ENCODE results near the gene DAW1. TPM values are rescaled to one million over a fixed set of nuclear protein-coding genes. Genes with fewer than 3 reads are reported as not detected.
"Not testable (repeated sequence)": the region's sequence is repeated elsewhere in the genome, so short reads cannot be mapped to it uniquely, and the experiment has no call there.

The DAW1 gene
- total RNA-seq, 1 donor from 2014 or later: not detected

- TF ChIP-seq CTCF (IDR thresholded peaks at IDR 0.05): no peak
- no peaks in the 10 kb centered on the region for H3K27me3 ChIP-seq
- no peak for DNase-seq (ENCODE audit: low spot score in 2 of 2)
- H3K4me3 ChIP-seq: no peak overlapping the region
- H3K36me3 ChIP-seq: no peaks in the 10 kb centered on the region
- H3K27ac ChIP-seq: no peak overlapping the region
- no peaks in the 10 kb centered on the region for H3K9me3 ChIP-seq
- intact Hi-C loops (cut with DNase I): no loop called here
- no peaks in the 10 kb centered on the region for H3K4me1 ChIP-seq
Measured at GRCh38 chr2:227914362-227914761, 42.9 kb downstream of the DAW1 start.

GRCh38 chr2:227921648-227922047 is 50.2 kb downstream of the DAW1 start:
- H3K27ac ChIP-seq: no peak overlapping the region
- H3K36me3 ChIP-seq: no peaks in the 10 kb centered on the region
- intact Hi-C loops (cut with DNase I): no loop called here
- no peak for TF ChIP-seq CTCF (IDR thresholded peaks at IDR 0.05)
- no peaks in the 10 kb centered on the region for H3K9me3 ChIP-seq
- H3K27me3 ChIP-seq: no peaks in the 10 kb centered on the region
- no peak overlapping the region for H3K4me3 ChIP-seq
- no peak for DNase-seq (ENCODE audit: low spot score in 2 of 2)
- H3K4me1 ChIP-seq: no peaks in the 10 kb centered on the region

- TF ChIP-seq CTCF (IDR thresholded peaks at IDR 0.05): no peak
- no peaks in the 10 kb centered on the region for H3K36me3 ChIP-seq
- H3K27me3 ChIP-seq: no peaks in the 10 kb centered on the region
- H3K9me3 ChIP-seq: peaks cover 0 to 11% of the 10 kb centered on the region in 2 donors
- H3K27ac ChIP-seq: no peak overlapping the region
- H3K4me3 ChIP-seq: no peak overlapping the region
- no peak for DNase-seq (ENCODE audit: low spot score in 2 of 2)
- intact Hi-C loops (cut with DNase I): no loop called here
- no peaks in the 10 kb centered on the region for H3K4me1 ChIP-seq
Measured at GRCh38 chr2:227932001-227932400, 60.6 kb downstream of the DAW1 start.

- DNase-seq (ENCODE audit: low spot score in 2 of 2): no peak
- Histone ChIP-seq H3K27me3 (no peaks in the 10 kb centered on the region), H3K27ac (no peak overlapping the region), H3K4me3 (no peak overlapping the region), H3K9me3 (peaks cover 0 to 9% of the 10 kb centered on the region in 2 donors), H3K4me1 (no peaks in the 10 kb centered on the region), H3K36me3 (no peaks in the 10 kb centered on the region)
- intact Hi-C loops (cut with DNase I): no loop called here
- TF ChIP-seq CTCF (IDR thresholded peaks at IDR 0.05): no peak
Measured at GRCh38 chr2:227932403-227932802, 61.0 kb downstream of the DAW1 start.

- H3K27me3 ChIP-seq: no peaks in the 10 kb centered on the region
- no peak for TF ChIP-seq CTCF (IDR thresholded peaks at IDR 0.05)
- H3K4me3 ChIP-seq: no peak overlapping the region
- no peak for DNase-seq (ENCODE audit: low spot score in 2 of 2)
- no peaks in the 10 kb centered on the region for H3K9me3 ChIP-seq
- no peaks in the 10 kb centered on the region for H3K4me1 ChIP-seq
- H3K27ac ChIP-seq: no peak overlapping the region
- no peaks in the 10 kb centered on the region for H3K36me3 ChIP-seq
- intact Hi-C loops (cut with DNase I): no loop called here
Measured at GRCh38 chr2:227933884-227934283, 62.5 kb downstream of the DAW1 start.

GRCh38 chr2:227936249-227936648 is 64.8 kb downstream of the DAW1 start:
- H3K27me3 ChIP-seq; H3K9me3 ChIP-seq; intact Hi-C loops (cut with DNase I); DNase-seq (ENCODE audit: low spot score in 2 of 2); H3K4me1 ChIP-seq; H3K4me3 ChIP-seq; H3K36me3 ChIP-seq; H3K27ac ChIP-seq: not testable (repeated sequence)
